GM23338 (cell line): ENCODE results near the gene BCAS3. TPM values are rescaled to one million over a fixed set of nuclear protein-coding genes. Genes with fewer than 3 reads are reported as not detected.

Experiments used
- ATAC-seq: fragments of 200-7000 bp; cut with Tn5 transposase; 3 replicates; pipeline ENCODE4 v1.9.1; 2020
- DNase-seq: peaks from one replicate; pipeline ENCODE4 v3.0.0-alpha.2; 2015; ENCODE audit warnings: low spot score
- H2AFZ ChIP-seq: fragments of 200-600 bp; sonication (generic); 2 replicates; pipeline ENCODE4 v1.8.0; 2016; ENCODE audit warnings: antibody characterized with exemption, mild to moderate bottlenecking, moderate library complexity
- H3F3A ChIP-seq: fragments of 200-600 bp; sonication (generic); replicated peaks from 2 replicates; pipeline ENCODE4 v1.8.0; 2017; ENCODE audit warnings: antibody characterized with exemption, mixed run types, low read depth
- H3K27ac ChIP-seq: fragments of 200-600 bp; sonication (generic); 2 replicates; pipeline ENCODE4 v1.6.1; 2016; ENCODE audit warnings: low read depth
- H3K27me3 ChIP-seq: fragments of 200-600 bp; sonication (generic); 2 replicates; pipeline ENCODE4 v1.8.0; 2016; ENCODE audit warnings: mild to moderate bottlenecking, mixed run types, moderate library complexity; ENCODE audit not compliant: insufficient read depth
- H3K36me3 ChIP-seq: fragments of 200-600 bp; sonication (generic); 2 replicates; pipeline ENCODE4 v1.8.0; 2016; ENCODE audit warnings: mild to moderate bottlenecking; ENCODE audit not compliant: insufficient read depth
- H3K4me1 ChIP-seq: fragments of 200-600 bp; sonication (generic); 2 replicates; pipeline ENCODE4 v1.8.0; 2016; ENCODE audit warnings: mild to moderate bottlenecking, moderate library complexity; ENCODE audit not compliant: insufficient read depth
- H3K4me2 ChIP-seq: fragments of 200-600 bp; sonication (generic); 2 replicates; pipeline ENCODE4 v1.7.1; 2017; ENCODE audit warnings: mixed run types
- H3K4me3 ChIP-seq: fragments of 200-600 bp; sonication (generic); 2 replicates; pipeline ENCODE4 v1.6.1; 2016; ENCODE audit warnings: mixed run types
- H3K79me2 ChIP-seq: fragments of 200-600 bp; sonication (generic); replicated peaks from 2 replicates; pipeline ENCODE4 v1.8.0; 2017; ENCODE audit warnings: mild to moderate bottlenecking; ENCODE audit not compliant: insufficient read depth
- H3K9me2 ChIP-seq: fragments of 200-600 bp; sonication (generic); 2 replicates; pipeline ENCODE4 v1.8.0; 2017; ENCODE audit not compliant: insufficient read depth
- H4K20me1 ChIP-seq: fragments of 200-600 bp; sonication (generic); replicated peaks from 2 replicates; pipeline ENCODE4 v1.8.0; 2017; ENCODE audit warnings: mild to moderate bottlenecking; ENCODE audit not compliant: insufficient read depth
- H3K27ac Mint-ChIP-seq: 2 replicates; pipeline ENCODE4 v1.8.0; 2020; ENCODE audit warnings: inconsistent platforms, mild to moderate bottlenecking, moderate library complexity, mixed read lengths
- H3K27me3 Mint-ChIP-seq: 3 replicates; pipeline ENCODE4 v1.8.0; 2022; ENCODE audit warnings: low read depth, mild to moderate bottlenecking, moderate library complexity, mixed read lengths, inconsistent platforms; ENCODE audit not compliant: insufficient read depth, poor library complexity
- H3K36me3 Mint-ChIP-seq: 3 replicates; pipeline ENCODE4 v1.8.0; 2021; ENCODE audit warnings: low read depth, mild to moderate bottlenecking, inconsistent platforms, moderate library complexity, mixed read lengths
- H3K4me1 Mint-ChIP-seq: 3 replicates; pipeline ENCODE4 v1.8.0; 2020; ENCODE audit warnings: mild to moderate bottlenecking, inconsistent platforms, mixed read lengths
- H3K4me3 Mint-ChIP-seq: 3 replicates; pipeline ENCODE4 v1.8.0; 2021; ENCODE audit warnings: moderate library complexity, mild to moderate bottlenecking, inconsistent platforms, mixed read lengths
- H3K9me3 Mint-ChIP-seq: 3 replicates; pipeline ENCODE4 v1.8.0; 2020; ENCODE audit warnings: moderate library complexity, mild to moderate bottlenecking, inconsistent platforms, mixed read lengths
- CREB1 ChIP-seq: fragments of 250-450 bp; sonication (Bioruptor Pico); IDR thresholded peaks from 2 replicates; pipeline ENCODE4 v1.5.0; 2020; ENCODE audit warnings: low read depth, mild to moderate bottlenecking, moderate library complexity
- ETS1 ChIP-seq: IDR thresholded peaks from 2 replicates; pipeline ENCODE4 v1.6.1; 2016; ENCODE audit warnings: antibody characterized with exemption
- JUNB ChIP-seq: IDR thresholded peaks from one replicate; pipeline ENCODE4 v1.6.1; 2016; ENCODE audit warnings: antibody characterized with exemption; ENCODE audit not compliant: unreplicated experiment
- NANOG ChIP-seq: IDR thresholded peaks from 2 replicates; pipeline ENCODE4 v1.6.1; 2016; ENCODE audit warnings: antibody characterized with exemption, borderline replicate concordance
- REST ChIP-seq: IDR thresholded peaks from one replicate; pipeline ENCODE4 v1.6.1; 2018; ENCODE audit warnings: antibody characterized with exemption; ENCODE audit not compliant: unreplicated experiment
- STAT1 ChIP-seq: IDR thresholded peaks from one replicate; pipeline ENCODE4 v1.6.1; 2016; ENCODE audit warnings: antibody characterized with exemption; ENCODE audit not compliant: unreplicated experiment
- polyA plus RNA-seq: library from polyadenylated mRNA; unstranded; fragments of >200 nt; fragmentation: Nextera tagmentation; extraction: Ambion mirVana; gene quantifications from 2 replicates; pipeline ENCODE4 v1.2.1, GENCODE V29; 2016
- total RNA-seq: library from RNA; depleted of rRNA; stranded (reverse); fragments of >200 nt; shearing (Covaris generic); gene quantifications from 2 replicates; pipeline ENCODE4 v1.2.3, GENCODE V29; 2014

Gene BCAS3
- total and polyA plus RNA-seq, 2 experiments from 2014 or later: 8.2 to 28.0 TPM

- no peaks in the 10 kb centered on the region for H3K36me3 Mint-ChIP-seq
- no peaks in the 10 kb centered on the region for H3F3A ChIP-seq
- no peaks in the 10 kb centered on the region for H3K9me3 Mint-ChIP-seq
- H4K20me1 ChIP-seq: no peaks in the 10 kb centered on the region
- no peaks in the 10 kb centered on the region for H3K27me3 Mint-ChIP-seq
- no peak for ATAC-seq
- H3K4me1 Mint-ChIP-seq: no peaks in the 10 kb centered on the region
- no peak overlapping the region for H3K4me3 ChIP-seq
- no peaks in the 10 kb centered on the region for H3K4me1 ChIP-seq
- H3K36me3 ChIP-seq: no peaks in the 10 kb centered on the region
- H3K79me2 ChIP-seq: no peaks in the 10 kb centered on the region
- H3K4me3 Mint-ChIP-seq: no peak overlapping the region
- H2AFZ ChIP-seq: no peak overlapping the region
- TF ChIP-seq CREB1 (CRISPR knock-in tag) (no peak), NANOG (no peak), STAT1 (no peak), ETS1 (no peak), REST (no peak), JUNB (no peak)
- DNase-seq: no peak
- no peak overlapping the region for H3K27ac ChIP-seq
- no peak overlapping the region for H3K4me2 ChIP-seq
- H3K9me2 ChIP-seq: no peaks in the 10 kb centered on the region; the same call in 1 of the 2 replicates
- H3K27ac Mint-ChIP-seq: no peak overlapping the region
- H3K27me3 ChIP-seq: no peaks in the 10 kb centered on the region
Observed at GRCh38 chr17:60923000-60923399, 245.3 kb downstream of the BCAS3 start.

- DNase-seq (no peak), ATAC-seq (no peak)
- no peak overlapping the region for H3K4me2 ChIP-seq
- Mint-ChIP-seq H3K27ac (no peak overlapping the region), H3K27me3 (no peaks in the 10 kb centered on the region), H3K36me3 (no peaks in the 10 kb centered on the region), H3K4me3 (no peak overlapping the region), H3K4me1 (no peaks in the 10 kb centered on the region), H3K9me3 (no peaks in the 10 kb centered on the region)
- no peaks in the 10 kb centered on the region for H3K27me3 ChIP-seq
- no peak overlapping the region for H2AFZ ChIP-seq
- H3K79me2 ChIP-seq: no peaks in the 10 kb centered on the region
- no peaks in the 10 kb centered on the region for H3K9me2 ChIP-seq
- no peaks in the 10 kb centered on the region for H3K4me1 ChIP-seq
- no peaks in the 10 kb centered on the region for H4K20me1 ChIP-seq
- no peaks in the 10 kb centered on the region for H3K36me3 ChIP-seq
- no peaks in the 10 kb centered on the region for H3F3A ChIP-seq
- H3K27ac ChIP-seq: no peak overlapping the region
- no peak overlapping the region for H3K4me3 ChIP-seq
- no peak for TF ChIP-seq CREB1 (CRISPR knock-in tag)
- TF ChIP-seq REST: no peak
Observed at GRCh38 chr17:60926466-60927183, 249.0 kb downstream of the BCAS3 start.
